DND-41 (cell line): ENCODE results near the gene ZFYVE28.
A peak's percentile ranks its signal among the peaks of the same experiment; 100 is the strongest.

Experiments used
- CTCF ChIP-seq: IDR thresholded peaks from 2 replicates; pipeline ENCODE4 v1.5.1; 2012; ENCODE audit warnings: borderline replicate concordance, low read length, moderate library complexity, mild to moderate bottlenecking; ENCODE audit not compliant: poor library complexity, severe bottlenecking; ENCODE audit errors: extremely low read depth
- EZH2 ChIP-seq: IDR thresholded peaks from 3 replicates; pipeline ENCODE4 v1.6.1; 2012; ENCODE audit warnings: borderline replicate concordance, low read depth, mild to moderate bottlenecking, moderate library complexity, low read length, inconsistent platforms; ENCODE audit not compliant: severe bottlenecking

GRCh38 chr4:2462218-2462991 lies 44.0 kb upstream of the ZFYVE28 start:
- TF ChIP-seq CTCF, result peak; percentile 53
- peak; percentile 96 for TF ChIP-seq EZH2
